Measurements from ENCODE around the gene VLDLR. TPM values are rescaled to one million over a fixed set of nuclear protein-coding genes. Genes with fewer than 3 reads are reported as not detected.

VLDLR gene
- total RNA-seq, 5 donors from 2014 or later (not counting 1 experiment from before 2014, with no cell fraction given), result 0.16 to 1.9 (median 0.92) TPM

DNA sequence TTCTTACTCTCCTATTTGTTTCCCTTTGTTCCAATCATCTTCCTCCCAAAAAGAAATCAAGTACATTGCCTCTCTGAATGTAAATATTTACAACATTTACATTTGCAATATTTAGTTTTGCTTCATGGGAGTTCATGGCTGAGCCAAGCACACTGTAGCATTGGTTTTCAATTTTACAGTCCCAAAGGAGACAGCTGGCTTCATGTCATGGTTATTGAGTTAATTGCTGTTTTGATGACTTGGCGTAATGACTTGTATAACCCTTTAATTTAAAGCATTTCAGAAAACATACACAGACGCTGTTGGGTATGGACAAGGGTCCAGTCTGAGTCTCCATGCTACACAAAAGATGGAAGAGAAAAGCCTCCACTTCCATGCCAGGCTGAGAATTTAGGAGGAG, 25.6 kb upstream of the VLDLR start:
- Mint-ChIP-seq H3K27me3 (peaks cover 20 to 32% of the 10 kb centered on the region in 2 donors), H3K27ac (no peak overlapping the region), H3K9me3 (peaks cover 14 to 21% (median 18%) of the 10 kb centered on the region in 3 donors), H3K36me3 (no peaks in the 10 kb centered on the region), H3K4me3 (no peak overlapping the region), H3K4me1 (no peaks in the 10 kb centered on the region)
- Histone ChIP-seq H3K27ac (ENCODE audit: low read length) (no peak overlapping the region), H3K36me3 (ENCODE audit: control insufficient read depth in 2 of 2, extremely low read depth in 1 of 2, insufficient read depth in 1 of 2, low read length in 1 of 2) (no peaks in the 10 kb centered on the region), H3K4me3 (ENCODE audit: control insufficient read depth in 1 of 2, extremely low read depth in 1 of 2, low read length in 1 of 2) (no peak overlapping the region), H3K27me3 (replicated peaks in 1 of 2; ENCODE audit: control insufficient read depth in 2 of 2, extremely low read depth in 1 of 2, insufficient read depth in 2 of 2, low read length in 1 of 2) (peaks cover 2 to 3% of the 10 kb centered on the region in 2 experiments), H3K9me3 (no peaks in the 10 kb centered on the region), H3K4me1 (ENCODE audit: control insufficient read depth in 1 of 2, extremely low read depth in 1 of 2, insufficient read depth in 2 of 2, low read length in 2 of 2) (no peaks in the 10 kb centered on the region)
- no CpG with 5 or more reads among the region's 2 CpGs for WGBS (ENCODE audit: insufficient coverage)
- no peak for DNase-seq
- ChIA-PET POLR2A (no interaction called here), CTCF (no interaction called here)
- no peak for ATAC-seq (replicated peaks in 1 of 4)

DNA sequence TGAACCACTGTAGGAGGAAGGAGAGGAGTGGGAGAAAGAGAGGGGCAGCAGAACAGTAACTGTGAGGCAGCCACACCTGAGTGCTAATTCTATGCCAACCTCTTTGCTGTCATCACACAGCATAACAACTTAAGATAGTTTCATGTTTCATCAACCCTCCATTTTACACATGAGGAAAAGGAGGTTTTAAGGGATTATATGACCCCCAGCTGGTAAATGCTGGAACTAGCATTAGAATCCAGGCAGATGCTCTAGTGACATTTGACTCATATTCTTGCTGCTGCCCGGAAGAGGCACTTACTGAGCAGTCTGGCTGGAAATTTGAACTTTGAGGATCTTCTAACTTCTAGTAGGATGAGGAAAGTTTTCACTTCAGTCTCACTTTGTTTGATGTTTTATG, 24.1 kb upstream of the VLDLR start:
- Mint-ChIP-seq H3K36me3 (no peaks in the 10 kb centered on the region), H3K27ac (no peak overlapping the region), H3K4me3 (no peak overlapping the region), H3K9me3 (peaks cover 7 to 12% (median 8%) of the 10 kb centered on the region in 3 donors), H3K4me1 (no peaks in the 10 kb centered on the region), H3K27me3 (peaks cover 21 to 40% of the 10 kb centered on the region in 2 donors)
- no peaks in the 10 kb centered on the region for H3K9me3 ChIP-seq
- no peak overlapping the region for H3K4me3 ChIP-seq (ENCODE audit: control insufficient read depth in 1 of 2, extremely low read depth in 1 of 2, low read length in 1 of 2)
- WGBS (ENCODE audit: insufficient coverage), result no CpG with 5 or more reads among the region's 1 CpG
- ChIA-PET CTCF (no interaction called here), POLR2A (no interaction called here)
- no peaks in the 10 kb centered on the region for H3K36me3 ChIP-seq (ENCODE audit: control insufficient read depth in 2 of 2, extremely low read depth in 1 of 2, insufficient read depth in 1 of 2, low read length in 1 of 2)
- ATAC-seq (replicated peaks in 1 of 4), result no peak
- no peaks in the 10 kb centered on the region for H3K4me1 ChIP-seq (ENCODE audit: control insufficient read depth in 1 of 2, extremely low read depth in 1 of 2, insufficient read depth in 2 of 2, low read length in 2 of 2)
- no peak for DNase-seq
- peaks cover 2 to 6% of the 10 kb centered on the region in 2 experiments for H3K27me3 ChIP-seq (replicated peaks in 1 of 2; ENCODE audit: control insufficient read depth in 2 of 2, extremely low read depth in 1 of 2, insufficient read depth in 2 of 2, low read length in 1 of 2)
- H3K27ac ChIP-seq (ENCODE audit: low read length), result no peak overlapping the region

DNA sequence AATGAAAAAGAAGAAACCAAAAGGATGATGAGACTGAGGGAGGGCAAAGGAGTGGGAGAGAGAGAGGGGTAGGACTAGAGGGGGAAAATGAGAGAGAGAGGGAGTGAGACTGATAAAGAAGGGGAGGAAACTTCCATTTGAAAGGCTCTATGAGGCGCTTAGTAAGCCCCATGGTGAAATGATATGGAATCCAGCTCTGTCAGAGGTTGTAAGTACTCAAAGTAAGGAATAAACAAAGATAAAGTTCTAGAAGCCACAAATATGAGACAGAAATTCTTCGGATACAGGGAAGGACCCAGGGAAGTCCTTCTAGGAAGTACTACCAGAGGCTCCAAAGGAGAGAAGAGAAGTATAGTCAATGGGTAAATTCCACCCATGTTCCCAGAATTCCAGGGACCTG, 21.7 kb upstream of the VLDLR start:
- peaks cover 0 to 3% (median 0%) of the 10 kb centered on the region in 3 donors for H3K9me3 Mint-ChIP-seq
- no peaks in the 10 kb centered on the region for H3K36me3 Mint-ChIP-seq
- no peak for ATAC-seq (replicated peaks in 1 of 4)
- no peaks in the 10 kb centered on the region for H3K36me3 ChIP-seq (ENCODE audit: control insufficient read depth in 2 of 2, extremely low read depth in 1 of 2, insufficient read depth in 1 of 2, low read length in 1 of 2)
- H3K4me1 Mint-ChIP-seq, result no peaks in the 10 kb centered on the region
- H3K4me1 ChIP-seq (ENCODE audit: control insufficient read depth in 1 of 2, extremely low read depth in 1 of 2, insufficient read depth in 2 of 2, low read length in 2 of 2), result no peaks in the 10 kb centered on the region
- no peak overlapping the region for H3K27ac Mint-ChIP-seq
- H3K4me3 Mint-ChIP-seq, result no peak overlapping the region
- peaks cover 2 to 6% of the 10 kb centered on the region in 2 experiments for H3K27me3 ChIP-seq (replicated peaks in 1 of 2; ENCODE audit: control insufficient read depth in 2 of 2, extremely low read depth in 1 of 2, insufficient read depth in 2 of 2, low read length in 1 of 2)
- no peaks in the 10 kb centered on the region for H3K9me3 ChIP-seq
- POLR2A ChIA-PET, result no interaction called here
- no peak overlapping the region for H3K4me3 ChIP-seq (ENCODE audit: control insufficient read depth in 1 of 2, extremely low read depth in 1 of 2, low read length in 1 of 2)
- CTCF ChIA-PET, result no interaction called here
- WGBS (ENCODE audit: insufficient coverage), result 88% methylated on average over 1 of the region's 2 CpGs
- no peak overlapping the region for H3K27ac ChIP-seq (ENCODE audit: low read length)
- peaks cover 18 to 41% of the 10 kb centered on the region in 2 donors for H3K27me3 Mint-ChIP-seq
- DNase-seq, result no peak

- H3K27ac Mint-ChIP-seq, result no peak overlapping the region
- WGBS (ENCODE audit: insufficient coverage), result no CpG with 5 or more reads among the region's 2 CpGs
- peaks cover 0 to 3% (median 0%) of the 10 kb centered on the region in 3 donors for H3K9me3 Mint-ChIP-seq
- no peaks in the 10 kb centered on the region for H3K4me1 ChIP-seq (ENCODE audit: control insufficient read depth in 1 of 2, extremely low read depth in 1 of 2, insufficient read depth in 2 of 2, low read length in 2 of 2)
- H3K4me3 Mint-ChIP-seq, result no peak overlapping the region
- peaks cover 17 to 41% of the 10 kb centered on the region in 2 donors for H3K27me3 Mint-ChIP-seq
- no peaks in the 10 kb centered on the region for H3K9me3 ChIP-seq
- no peaks in the 10 kb centered on the region for H3K36me3 ChIP-seq (ENCODE audit: control insufficient read depth in 2 of 2, extremely low read depth in 1 of 2, insufficient read depth in 1 of 2, low read length in 1 of 2)
- H3K4me3 ChIP-seq (ENCODE audit: control insufficient read depth in 1 of 2, extremely low read depth in 1 of 2, low read length in 1 of 2), result no peak overlapping the region
- DNase-seq, result no peak
- no peak for ATAC-seq (replicated peaks in 1 of 4)
- H3K27ac ChIP-seq (ENCODE audit: low read length), result no peak overlapping the region
- no peaks in the 10 kb centered on the region for H3K36me3 Mint-ChIP-seq
- CTCF ChIA-PET, result no interaction called here
- peaks cover 2 to 6% of the 10 kb centered on the region in 2 experiments for H3K27me3 ChIP-seq (replicated peaks in 1 of 2; ENCODE audit: control insufficient read depth in 2 of 2, extremely low read depth in 1 of 2, insufficient read depth in 2 of 2, low read length in 1 of 2)
- no peaks in the 10 kb centered on the region for H3K4me1 Mint-ChIP-seq
- POLR2A ChIA-PET, result no interaction called here
Measured at GRCh38 chr9:2600307-2600706, 21.3 kb upstream of the VLDLR start.

DNA sequence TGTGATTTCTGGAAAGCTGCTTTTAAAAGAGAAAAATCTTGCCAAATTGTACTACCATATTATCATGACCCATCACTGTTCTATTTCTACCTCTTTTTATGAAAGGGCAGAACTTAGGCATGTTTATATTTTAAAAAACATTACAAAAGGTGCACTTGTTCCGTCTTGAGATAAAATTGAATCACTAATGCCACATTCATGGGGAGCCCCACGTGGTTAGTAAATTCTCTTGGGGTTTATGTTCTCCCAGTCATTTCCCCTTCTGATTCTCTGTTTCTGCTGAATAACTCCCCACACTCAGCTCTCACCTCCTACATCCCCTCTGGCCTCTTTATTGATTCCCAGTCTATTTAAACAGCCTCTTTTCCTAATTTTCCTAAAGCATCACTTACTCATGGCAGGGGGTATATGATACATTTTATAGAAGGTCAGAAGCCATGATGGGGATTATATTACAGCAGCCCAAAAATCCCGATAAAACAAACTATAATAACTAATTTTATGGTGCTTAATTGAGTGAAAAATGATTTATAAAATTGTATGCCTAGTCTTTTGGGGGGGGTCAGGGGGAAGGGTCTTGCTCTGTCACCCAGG, 19.7 kb upstream of the VLDLR start:
- DNase-seq (no peak), ATAC-seq (replicated peaks in 1 of 4) (no peak)
- Mint-ChIP-seq H3K4me3 (no peak overlapping the region), H3K9me3 (peaks cover 0 to 3% (median 0%) of the 10 kb centered on the region in 3 donors), H3K27me3 (peaks cover 14 to 34% of the 10 kb centered on the region in 2 donors), H3K4me1 (no peaks in the 10 kb centered on the region), H3K27ac (no peak overlapping the region), H3K36me3 (no peaks in the 10 kb centered on the region)
- 0% methylated on average over 1 of the region's 3 CpGs for WGBS (ENCODE audit: insufficient coverage)
- ChIA-PET POLR2A (no interaction called here), CTCF (no interaction called here)
- peaks cover 5 to 6% of the 10 kb centered on the region in 2 experiments for H3K27me3 ChIP-seq (replicated peaks in 1 of 2; ENCODE audit: control insufficient read depth in 2 of 2, extremely low read depth in 1 of 2, insufficient read depth in 2 of 2, low read length in 1 of 2)
- no peaks in the 10 kb centered on the region for H3K9me3 ChIP-seq
- H3K4me1 ChIP-seq (ENCODE audit: control insufficient read depth in 1 of 2, extremely low read depth in 1 of 2, insufficient read depth in 2 of 2, low read length in 2 of 2), result no peaks in the 10 kb centered on the region
- no peaks in the 10 kb centered on the region for H3K36me3 ChIP-seq (ENCODE audit: control insufficient read depth in 2 of 2, extremely low read depth in 1 of 2, insufficient read depth in 1 of 2, low read length in 1 of 2)
- H3K27ac ChIP-seq (ENCODE audit: low read length), result no peak overlapping the region
- H3K4me3 ChIP-seq (ENCODE audit: control insufficient read depth in 1 of 2, extremely low read depth in 1 of 2, low read length in 1 of 2), result no peak overlapping the region

DNA sequence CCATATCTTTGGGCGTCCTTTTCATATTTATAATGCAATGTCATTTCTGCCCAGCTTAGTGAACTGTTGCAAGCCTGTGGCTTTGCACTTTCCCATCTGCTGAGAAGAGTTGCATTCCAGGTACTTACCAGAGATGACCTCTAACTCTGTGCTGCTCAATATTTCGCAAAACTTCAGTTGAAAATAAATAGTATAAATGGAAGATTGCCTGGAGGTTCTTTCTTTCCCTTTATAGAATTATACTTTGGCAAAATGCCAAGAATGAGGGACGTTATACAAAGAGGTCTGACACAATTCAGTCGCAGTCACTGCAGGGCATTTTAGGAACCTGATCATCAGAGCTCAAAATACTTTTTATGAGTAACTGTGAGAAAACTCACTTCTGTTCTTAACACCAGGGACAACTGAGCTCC, 18.9 kb upstream of the VLDLR start:
- CTCF ChIA-PET, result interaction anchor here in 1 of 2 donors (1.2 kb wide), 1 partner anchor 16 kb away, joined by 3 read pairs; no protein-coding TSS in a partner anchor
- H3K4me3 ChIP-seq (ENCODE audit: control insufficient read depth in 1 of 2, extremely low read depth in 1 of 2, low read length in 1 of 2), result no peak overlapping the region
- POLR2A ChIA-PET, result no interaction called here
- Mint-ChIP-seq H3K4me3 (no peak overlapping the region), H3K9me3 (peaks cover 0 to 3% (median 0%) of the 10 kb centered on the region in 3 donors), H3K27ac (no peak overlapping the region), H3K36me3 (no peaks in the 10 kb centered on the region), H3K27me3 (peaks cover 12 to 33% of the 10 kb centered on the region in 2 donors), H3K4me1 (no peaks in the 10 kb centered on the region)
- H3K27me3 ChIP-seq (replicated peaks in 1 of 2; ENCODE audit: control insufficient read depth in 2 of 2, extremely low read depth in 1 of 2, insufficient read depth in 2 of 2, low read length in 1 of 2), result peaks cover 5 to 6% of the 10 kb centered on the region in 2 experiments
- no peaks in the 10 kb centered on the region for H3K4me1 ChIP-seq (ENCODE audit: control insufficient read depth in 1 of 2, extremely low read depth in 1 of 2, insufficient read depth in 2 of 2, low read length in 2 of 2)
- WGBS (ENCODE audit: insufficient coverage), result 60% methylated on average over 1 of the region's 4 CpGs
- DNase-seq (no peak), ATAC-seq (replicated peaks in 1 of 4) (no peak)
- H3K27ac ChIP-seq (ENCODE audit: low read length), result no peak overlapping the region
- H3K9me3 ChIP-seq, result no peaks in the 10 kb centered on the region
- H3K36me3 ChIP-seq (ENCODE audit: control insufficient read depth in 2 of 2, extremely low read depth in 1 of 2, insufficient read depth in 1 of 2, low read length in 1 of 2), result no peaks in the 10 kb centered on the region
